Measurements from ENCODE around the gene METTL5.
"Not testable (repeated sequence)": the region's sequence is repeated elsewhere in the genome, so short reads cannot be mapped to it uniquely, and the experiment has no call there.

METTL5 gene

DNA sequence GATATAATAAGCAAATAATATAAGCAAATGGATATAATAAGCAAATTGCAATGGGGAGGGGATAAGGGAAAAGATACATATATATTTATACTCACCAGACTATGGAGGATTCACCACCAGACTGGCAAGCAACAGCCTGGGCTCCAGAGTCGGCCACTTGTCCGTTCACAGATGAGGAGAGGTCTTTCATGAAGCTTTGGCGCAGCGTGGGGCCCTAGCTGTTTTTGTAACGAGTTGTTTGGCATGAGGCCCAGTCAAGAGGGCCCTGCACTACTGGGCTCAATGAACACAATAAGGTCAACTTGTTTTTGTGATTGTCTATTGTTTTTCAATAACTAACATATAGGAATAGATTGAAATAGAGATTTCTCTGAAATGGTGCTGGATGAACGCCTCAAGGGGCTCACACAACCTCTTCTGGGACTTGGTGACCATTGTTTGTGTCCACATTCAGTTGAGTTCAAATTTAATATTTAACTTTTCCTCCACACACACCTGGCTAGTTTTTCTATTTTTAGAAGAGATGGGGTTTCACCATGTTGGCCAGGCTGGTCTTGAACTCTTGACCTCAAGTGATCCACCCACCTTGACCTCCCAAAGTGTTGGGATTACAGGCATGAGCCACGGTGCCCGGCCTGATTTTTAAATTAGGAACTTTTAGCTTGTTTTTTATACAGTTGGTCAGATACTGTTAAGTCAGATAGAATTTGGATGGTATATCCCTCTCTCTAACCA, 24.4 kb upstream of the METTL5 start:
- H3K4me1 ChIP-seq (ENCODE audit: insufficient read depth, low read length); H3K9ac ChIP-seq (ENCODE audit: low read depth, low read length); H3K9me3 ChIP-seq (ENCODE audit: control insufficient read depth, insufficient read depth, low read length); H3K36me3 ChIP-seq (ENCODE audit: insufficient read depth, low read length): not testable (repeated sequence)

DNA sequence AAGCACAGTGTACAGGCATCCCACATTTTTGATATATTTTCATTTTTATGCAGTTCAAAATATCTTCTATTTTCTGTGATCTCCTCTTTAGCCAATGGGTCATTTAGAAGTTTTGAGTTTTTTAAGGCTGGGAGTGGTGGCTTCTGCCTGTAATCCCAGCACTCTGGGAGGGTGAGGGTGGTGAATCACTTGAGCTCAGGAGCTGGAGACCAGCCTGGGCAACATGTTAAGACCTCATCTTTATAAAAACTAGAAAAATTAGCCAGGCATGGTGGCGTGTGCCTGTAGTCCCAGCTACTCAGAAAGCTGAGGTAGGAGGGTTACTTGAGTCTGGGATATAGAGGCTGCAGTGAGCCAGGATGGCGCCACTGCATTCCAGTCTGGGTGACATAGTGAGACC, 20.3 kb upstream of the METTL5 start:
- no peaks in the 10 kb centered on the region for H3K9me3 ChIP-seq (ENCODE audit: control insufficient read depth, insufficient read depth, low read length)
- H3K9ac ChIP-seq (ENCODE audit: low read depth, low read length) = no peak overlapping the region
- no peaks in the 10 kb centered on the region for H3K4me1 ChIP-seq (ENCODE audit: insufficient read depth, low read length)
- no peaks in the 10 kb centered on the region for H3K36me3 ChIP-seq (ENCODE audit: insufficient read depth, low read length)

DNA sequence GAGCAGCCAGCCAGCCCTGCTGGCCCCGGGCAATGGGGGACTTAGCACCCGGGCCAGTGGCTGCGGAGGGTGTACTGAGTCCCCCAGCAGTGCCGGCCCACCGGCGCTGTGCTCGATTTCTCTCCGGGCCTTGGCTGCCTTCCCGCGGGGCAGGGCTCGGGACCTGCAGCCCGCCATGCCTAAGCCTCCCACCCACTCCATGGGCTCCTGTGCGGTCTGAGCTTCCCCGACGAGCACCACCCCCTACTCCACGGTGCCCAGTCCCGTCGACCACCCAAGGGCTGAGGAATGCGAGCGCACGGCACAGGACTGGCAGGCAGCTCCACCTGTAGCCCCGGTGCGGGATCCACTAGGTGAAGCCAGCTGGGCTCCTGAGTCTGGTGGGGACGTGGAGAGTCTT, 16.9 kb upstream of the METTL5 start:
- H3K36me3 ChIP-seq (ENCODE audit: insufficient read depth, low read length); H3K9me3 ChIP-seq (ENCODE audit: control insufficient read depth, insufficient read depth, low read length); H3K9ac ChIP-seq (ENCODE audit: low read depth, low read length); H3K4me1 ChIP-seq (ENCODE audit: insufficient read depth, low read length): not testable (repeated sequence)

- Histone ChIP-seq H3K36me3 (ENCODE audit: insufficient read depth, low read length) (no peaks in the 10 kb centered on the region), H3K9ac (ENCODE audit: low read depth, low read length) (no peak overlapping the region), H3K9me3 (ENCODE audit: control insufficient read depth, insufficient read depth, low read length) (no peaks in the 10 kb centered on the region; the same call in 1 of the 2 replicates), H3K4me1 (ENCODE audit: insufficient read depth, low read length) (no peaks in the 10 kb centered on the region)
Observed at GRCh38 chr2:169840747-169841142, 16.0 kb upstream of the METTL5 start.

DNA sequence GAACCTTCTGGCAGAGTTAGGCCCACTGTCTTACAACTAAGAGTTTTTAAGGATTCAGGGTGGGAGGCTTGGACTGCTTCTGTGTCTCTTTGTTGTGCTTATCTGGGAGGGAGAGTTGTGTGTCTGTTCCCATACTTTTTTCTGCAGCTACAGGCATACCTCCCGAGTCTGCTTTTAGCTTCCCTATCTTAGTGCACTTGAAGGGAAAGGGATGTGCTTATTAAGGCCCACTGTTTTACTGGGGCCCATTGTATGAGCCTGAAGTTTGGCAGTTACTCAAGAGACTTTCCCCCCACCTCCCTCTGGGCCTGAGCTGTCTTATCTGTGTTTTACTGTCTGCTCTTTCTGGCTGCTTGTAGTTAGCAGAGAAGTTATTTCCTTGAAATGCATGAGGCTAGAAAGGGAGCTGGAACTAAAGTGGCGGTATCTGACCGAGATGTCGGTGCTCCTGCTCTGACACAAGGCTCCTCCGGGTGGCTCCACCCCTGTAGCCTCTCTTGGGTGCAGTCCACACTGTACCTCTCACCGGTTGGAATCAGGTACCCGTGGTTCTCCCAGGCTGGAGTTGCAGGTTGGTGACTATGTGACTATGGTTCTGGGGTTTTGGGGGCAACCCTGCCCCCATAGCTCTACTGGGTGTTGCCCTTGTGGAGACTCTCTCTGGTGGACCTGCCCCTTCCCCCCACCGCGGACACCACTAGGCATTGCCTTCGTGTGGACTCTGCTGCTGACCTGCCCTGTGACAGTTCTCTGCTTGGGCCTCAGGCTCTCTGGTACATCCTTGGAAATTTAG, 15.4 kb upstream of the METTL5 start:
- no peak overlapping the region for H3K9ac ChIP-seq (ENCODE audit: low read depth, low read length)
- no peaks in the 10 kb centered on the region for H3K4me1 ChIP-seq (ENCODE audit: insufficient read depth, low read length)
- H3K9me3 ChIP-seq (ENCODE audit: control insufficient read depth, insufficient read depth, low read length) = no peaks in the 10 kb centered on the region; the same call in 1 of the 2 replicates
- no peaks in the 10 kb centered on the region for H3K36me3 ChIP-seq (ENCODE audit: insufficient read depth, low read length)

DNA sequence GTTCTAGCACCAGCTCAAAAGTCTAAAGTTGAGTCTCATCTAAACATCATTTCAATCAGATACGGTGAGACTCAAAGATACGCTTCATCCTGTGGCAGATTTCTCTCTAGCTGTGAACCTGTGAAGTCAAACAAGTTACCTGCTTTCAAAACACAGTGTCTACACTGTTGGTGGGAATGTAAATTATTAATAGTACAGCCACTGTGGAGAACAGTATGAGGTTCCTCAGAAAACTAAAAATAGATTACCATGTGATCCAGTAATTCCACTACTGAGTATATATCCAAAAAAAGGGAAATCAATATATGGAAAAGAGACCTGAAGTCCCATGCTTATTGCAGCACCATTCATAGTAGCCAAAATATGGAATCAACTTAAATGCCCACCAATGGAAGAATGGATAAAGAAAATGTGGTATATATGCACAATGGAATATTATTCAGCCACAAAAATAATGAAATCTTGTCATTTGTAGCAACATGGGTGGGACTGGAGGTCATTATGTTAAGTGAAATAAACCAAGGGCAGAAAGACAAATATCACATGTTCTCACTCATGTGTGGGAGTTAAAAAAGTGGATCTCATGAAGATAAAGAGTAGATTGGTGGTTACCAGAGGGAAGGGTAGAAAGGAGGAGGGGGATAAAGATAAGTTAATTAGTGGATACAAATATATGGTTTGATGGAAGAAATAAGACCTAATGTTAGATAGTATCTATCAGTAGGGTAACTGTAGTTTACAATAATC, 14.2 kb upstream of the METTL5 start:
- no peaks in the 10 kb centered on the region for H3K4me1 ChIP-seq (ENCODE audit: insufficient read depth, low read length)
- H3K36me3 ChIP-seq (ENCODE audit: insufficient read depth, low read length) = no peaks in the 10 kb centered on the region
- no peak overlapping the region for H3K9ac ChIP-seq (ENCODE audit: low read depth, low read length)
- H3K9me3 ChIP-seq (ENCODE audit: control insufficient read depth, insufficient read depth, low read length) = no peaks in the 10 kb centered on the region; the same call in 1 of the 2 replicates

DNA sequence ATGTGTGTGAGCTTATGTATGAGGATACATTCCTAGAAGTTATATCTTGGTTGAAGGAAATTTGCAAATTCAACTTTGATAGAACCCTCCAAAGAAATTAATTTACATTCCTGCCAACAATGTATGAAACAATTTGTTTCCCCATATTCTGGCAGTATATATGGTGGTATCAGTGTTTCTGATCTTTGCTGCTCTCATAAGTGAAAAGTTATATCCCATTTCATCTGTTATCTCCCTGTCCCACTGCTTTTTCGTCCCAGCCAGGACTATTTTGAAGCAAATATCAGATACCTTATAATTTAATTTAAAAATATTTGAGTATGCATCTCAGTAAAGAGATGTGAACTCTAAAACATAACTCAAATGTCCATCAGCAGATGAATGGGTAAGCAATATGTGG, 9.7 kb upstream of the METTL5 start:
- Histone ChIP-seq H3K9me3 (ENCODE audit: control insufficient read depth, insufficient read depth, low read length) (no peaks in the 10 kb centered on the region), H3K4me1 (ENCODE audit: insufficient read depth, low read length) (no peaks in the 10 kb centered on the region), H3K9ac (ENCODE audit: low read depth, low read length) (no peak overlapping the region), H3K36me3 (ENCODE audit: insufficient read depth, low read length) (no peaks in the 10 kb centered on the region)

- no peaks in the 10 kb centered on the region for H3K9me3 ChIP-seq (ENCODE audit: control insufficient read depth, insufficient read depth, low read length)
- peaks cover 6% of the 10 kb centered on the region; the same call in 1 of the 2 replicates for H3K4me1 ChIP-seq (ENCODE audit: insufficient read depth, low read length)
- no peaks in the 10 kb centered on the region for H3K36me3 ChIP-seq (ENCODE audit: insufficient read depth, low read length)
- H3K9ac ChIP-seq (ENCODE audit: low read depth, low read length) = peak overlapping the region; percentile 81; the same call in 1 of the 2 replicates
Observed at GRCh38 chr2:169828141-169828811, 3.6 kb upstream of the METTL5 start.

DNA sequence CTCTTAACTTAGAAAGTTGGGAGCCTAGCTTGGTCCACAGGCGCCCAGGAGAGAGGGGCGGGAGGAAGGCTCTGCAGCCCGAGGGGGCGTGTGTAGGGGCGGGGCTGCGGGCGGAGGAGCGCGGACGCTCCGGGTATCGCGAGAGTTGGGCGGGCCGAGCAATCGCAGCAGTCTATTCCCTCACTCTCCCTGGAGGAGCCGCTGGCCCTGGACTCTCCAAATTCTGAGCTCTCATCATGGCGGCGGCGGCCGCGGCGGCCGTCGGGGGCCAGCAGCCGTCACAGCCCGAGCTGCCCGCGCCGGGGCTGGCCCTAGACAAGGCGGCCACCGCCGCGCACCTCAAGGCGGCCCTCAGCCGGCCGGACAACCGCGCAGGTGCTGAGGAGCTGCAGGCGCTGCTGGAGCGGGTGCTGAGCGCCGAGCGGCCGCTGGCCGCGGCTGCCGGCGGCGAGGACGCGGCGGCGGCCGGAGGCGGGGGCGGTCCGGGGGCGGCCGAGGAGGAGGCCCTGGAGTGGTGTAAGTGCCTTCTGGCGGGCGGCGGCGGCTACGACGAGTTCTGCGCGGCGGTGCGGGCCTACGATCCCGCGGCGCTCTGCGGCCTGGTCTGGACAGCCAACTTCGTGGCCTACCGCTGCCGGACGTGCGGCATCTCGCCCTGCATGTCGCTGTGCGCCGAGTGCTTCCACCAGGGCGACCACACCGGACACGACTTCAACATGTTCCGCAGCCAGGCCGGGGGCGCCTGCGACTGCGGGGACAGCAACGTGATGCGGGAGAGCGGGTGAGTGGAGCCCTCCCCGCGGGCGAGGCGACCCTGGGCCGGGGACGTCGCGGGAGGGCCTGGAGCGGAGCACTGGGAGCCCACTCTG, 2.8 kb upstream of the METTL5 start, which contains the start of gene UBR3:
UBR3 (plus strand) TSS at position 183 of the 869 bp plus-strand sequence; CDS start at position 237, 54 bp downstream.
- no peaks in the 10 kb centered on the region for H3K9me3 ChIP-seq (ENCODE audit: control insufficient read depth, insufficient read depth, low read length)
- H3K4me1 ChIP-seq (ENCODE audit: insufficient read depth, low read length) = peaks cover 6% of the 10 kb centered on the region; the same call in 1 of the 2 replicates
- H3K9ac ChIP-seq (ENCODE audit: low read depth, low read length) = peak within 1 kb of the TSS; percentile 81
- H3K36me3 ChIP-seq (ENCODE audit: insufficient read depth, low read length) = no peaks in the 10 kb centered on the region

DNA sequence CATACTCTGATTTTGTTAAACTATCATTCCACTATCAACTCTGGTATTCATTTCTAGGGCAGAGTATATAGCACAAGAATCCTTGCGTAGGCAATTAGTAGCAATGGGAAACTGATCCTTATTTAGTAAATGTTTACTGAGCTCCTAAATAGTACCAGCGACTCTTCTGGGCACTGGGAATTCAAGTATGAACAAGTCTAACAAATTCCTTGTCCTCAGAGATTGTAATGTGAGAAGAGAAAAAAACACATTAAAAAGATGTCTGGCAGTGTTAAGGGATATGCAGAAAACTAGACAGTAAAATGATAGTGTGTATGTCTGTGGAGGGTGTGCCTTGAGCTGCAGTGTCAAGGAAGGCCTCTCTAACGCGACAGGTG, 721 bp downstream of the METTL5 start:
- Histone ChIP-seq H3K9me3 (ENCODE audit: control insufficient read depth, insufficient read depth, low read length) (no peaks in the 10 kb centered on the region), H3K9ac (ENCODE audit: low read depth, low read length) (peak overlapping the region; percentile 93), H3K36me3 (ENCODE audit: insufficient read depth, low read length) (peaks cover 9% of the 10 kb centered on the region; the same call in 1 of the 2 replicates), H3K4me1 (ENCODE audit: insufficient read depth, low read length) (peaks cover 5% of the 10 kb centered on the region; the same call in 1 of the 2 replicates)

DNA sequence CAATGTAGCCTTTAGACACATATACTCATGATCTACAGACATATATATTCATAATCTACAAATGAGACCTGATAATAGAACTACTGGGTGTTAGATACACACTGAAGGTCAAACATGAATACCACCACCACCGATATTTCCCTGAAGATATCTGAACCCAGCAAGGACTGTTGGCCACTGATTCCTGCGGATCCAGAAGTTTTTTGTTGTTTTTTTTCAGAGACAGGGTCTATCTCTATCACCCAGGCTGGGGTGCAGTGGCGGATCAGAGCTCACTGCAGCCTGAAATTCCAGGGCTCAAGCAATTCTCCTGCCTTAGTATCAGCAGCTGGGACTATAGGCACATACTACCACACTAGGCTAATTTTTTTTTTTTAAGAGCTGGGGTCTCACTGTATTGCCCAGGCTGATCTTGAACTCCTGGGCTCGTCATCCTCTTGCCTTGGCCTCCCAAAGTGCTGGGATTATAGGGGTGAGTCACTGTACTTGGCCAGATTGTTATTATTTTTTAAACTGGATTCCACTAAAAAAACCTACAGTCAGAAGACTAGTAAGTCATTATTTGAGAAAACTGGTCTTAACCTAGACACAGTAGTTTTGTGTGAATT, 1.8 kb downstream of the METTL5 start:
- Histone ChIP-seq H3K36me3 (ENCODE audit: insufficient read depth, low read length) (peaks cover 11% of the 10 kb centered on the region), H3K9ac (ENCODE audit: low read depth, low read length) (no peak overlapping the region), H3K9me3 (ENCODE audit: control insufficient read depth, insufficient read depth, low read length) (no peaks in the 10 kb centered on the region), H3K4me1 (ENCODE audit: insufficient read depth, low read length) (no peaks in the 10 kb centered on the region)

DNA sequence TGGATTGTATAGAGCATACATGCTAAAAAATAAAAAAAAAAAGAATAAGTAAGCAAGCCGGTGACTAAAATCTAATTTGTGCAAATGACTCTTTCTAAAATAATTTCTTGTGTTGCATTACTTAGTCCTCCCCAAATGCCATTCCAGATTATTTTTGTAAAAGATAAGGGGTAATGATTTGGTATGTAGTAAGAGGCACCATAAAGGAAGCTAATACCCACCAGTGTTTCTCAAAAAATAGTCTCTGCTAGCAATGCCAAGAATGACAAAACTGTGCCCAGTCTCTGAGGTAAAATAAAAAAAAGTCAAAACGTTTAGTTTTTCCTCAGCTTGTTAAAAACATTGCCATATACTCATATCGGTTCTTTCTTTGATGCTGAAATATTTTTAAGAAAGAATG, 2.7 kb downstream of the METTL5 start:
- H3K9ac ChIP-seq (ENCODE audit: low read depth, low read length) = no peak overlapping the region
- peaks cover 18% of the 10 kb centered on the region for H3K36me3 ChIP-seq (ENCODE audit: insufficient read depth, low read length)
- H3K9me3 ChIP-seq (ENCODE audit: control insufficient read depth, insufficient read depth, low read length) = no peaks in the 10 kb centered on the region
- H3K4me1 ChIP-seq (ENCODE audit: insufficient read depth, low read length) = no peaks in the 10 kb centered on the region

- peaks cover 18% of the 10 kb centered on the region for H3K36me3 ChIP-seq (ENCODE audit: insufficient read depth, low read length)
- H3K4me1 ChIP-seq (ENCODE audit: insufficient read depth, low read length); H3K9ac ChIP-seq (ENCODE audit: low read depth, low read length); H3K9me3 ChIP-seq (ENCODE audit: control insufficient read depth, insufficient read depth, low read length): not testable (repeated sequence)
Observed at GRCh38 chr2:169820101-169820500, 4.6 kb downstream of the METTL5 start.

Measured in ES-I3 (cell line).